Suprapubic skin (tissue), 4 donors: ENCODE results near the gene ZNF383.

Experiments
- EP300 ChIP-seq: sonication (generic); formaldehyde crosslinking; IDR thresholded peaks from one replicate; pipeline ENCODE4 v1.6.1; 2017; ENCODE audit warnings: antibody characterized with exemption
- POLR2A ChIP-seq, 2 donors: fragments of 450-650 bp; IDR thresholded peaks; one replicate each; pipeline ENCODE4 v1.6.1; 2017; ENCODE audit warnings: antibody characterized with exemption in 2 of 2, mild to moderate bottlenecking in 2 of 2, moderate library complexity in 2 of 2
- POLR2AphosphoS5 ChIP-seq, 3 donors: sonication (generic); formaldehyde crosslinking; IDR thresholded peaks; one replicate each; pipeline ENCODE4 v1.6.1; 2017; ENCODE audit warnings: antibody characterized with exemption in 3 of 3
- TF ChIP-seq, protein P1 (sequence below), 2 donors: fragments of 200-600 bp in 1 of 2; fragments of 450-650 bp in 1 of 2; sonication (generic) in 1 of 2; IDR thresholded peaks; one replicate each; pipeline ENCODE4 v1.5.1; 2016 to 2019; ENCODE audit warnings: antibody characterized with exemption in 2 of 2, mild to moderate bottlenecking in 1 of 2, moderate library complexity in 1 of 2

DNA sequence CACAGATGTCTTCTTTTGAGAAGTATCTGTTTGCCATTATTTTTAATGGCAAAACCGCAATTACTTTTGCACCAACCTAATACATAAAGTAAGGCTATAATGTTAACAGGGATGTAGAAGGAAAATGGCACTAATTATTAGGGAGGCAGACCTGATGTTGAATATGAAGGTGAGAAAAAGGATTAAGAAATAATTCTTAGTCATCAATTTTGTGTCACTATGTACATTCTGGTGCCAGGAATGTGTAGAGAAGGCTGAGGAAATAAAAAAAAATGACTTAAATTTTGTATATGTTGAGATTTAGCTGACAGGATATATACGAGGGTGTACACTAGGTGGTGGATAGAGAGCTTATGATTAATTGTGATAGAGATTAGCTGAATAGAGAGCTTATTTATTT is 20.2 kb upstream of the ZNF383 start:
- TF ChIP-seq EP300 = no peak
- no peak for TF ChIP-seq POLR2A (IDR thresholded peaks at IDR 0.05)
- TF ChIP-seq POLR2AphosphoS5 (IDR thresholded peaks at IDR 0.05) = no peak
- TF ChIP-seq, protein P1, sequence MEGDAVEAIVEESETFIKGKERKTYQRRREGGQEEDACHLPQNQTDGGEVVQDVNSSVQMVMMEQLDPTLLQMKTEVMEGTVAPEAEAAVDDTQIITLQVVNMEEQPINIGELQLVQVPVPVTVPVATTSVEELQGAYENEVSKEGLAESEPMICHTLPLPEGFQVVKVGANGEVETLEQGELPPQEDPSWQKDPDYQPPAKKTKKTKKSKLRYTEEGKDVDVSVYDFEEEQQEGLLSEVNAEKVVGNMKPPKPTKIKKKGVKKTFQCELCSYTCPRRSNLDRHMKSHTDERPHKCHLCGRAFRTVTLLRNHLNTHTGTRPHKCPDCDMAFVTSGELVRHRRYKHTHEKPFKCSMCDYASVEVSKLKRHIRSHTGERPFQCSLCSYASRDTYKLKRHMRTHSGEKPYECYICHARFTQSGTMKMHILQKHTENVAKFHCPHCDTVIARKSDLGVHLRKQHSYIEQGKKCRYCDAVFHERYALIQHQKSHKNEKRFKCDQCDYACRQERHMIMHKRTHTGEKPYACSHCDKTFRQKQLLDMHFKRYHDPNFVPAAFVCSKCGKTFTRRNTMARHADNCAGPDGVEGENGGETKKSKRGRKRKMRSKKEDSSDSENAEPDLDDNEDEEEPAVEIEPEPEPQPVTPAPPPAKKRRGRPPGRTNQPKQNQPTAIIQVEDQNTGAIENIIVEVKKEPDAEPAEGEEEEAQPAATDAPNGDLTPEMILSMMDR (IDR thresholded peaks at IDR 0.05) = no peak
